SIG-M5 (cell line): ENCODE measurements around the gene MRPS23.

Experiments
- DNase-seq: peaks from one replicate; lab custom pipeline; 2025; lab: John Stamatoyannopoulos, UW

Gene MRPS23

DNA sequence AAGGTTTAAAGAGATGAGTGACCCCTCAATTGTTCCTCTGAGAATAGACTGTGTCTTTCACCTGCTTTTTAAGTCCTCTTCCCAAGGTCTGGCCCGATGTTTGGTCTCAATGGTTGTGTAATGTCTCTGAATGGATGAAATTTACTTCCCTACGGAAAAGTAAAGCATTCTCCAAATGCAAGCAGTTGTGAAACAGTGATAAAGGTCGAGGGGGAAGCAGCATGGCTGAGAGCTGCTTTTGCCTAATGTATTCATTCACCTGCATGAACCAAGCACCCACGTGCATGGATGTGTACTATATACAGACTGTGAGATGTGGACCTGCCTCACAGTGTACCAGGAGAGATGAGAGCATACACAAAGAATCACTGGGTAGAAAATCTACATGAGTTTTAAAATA lies 11.4 kb downstream of the MRPS23 start:
- DNase-seq: no peak

GRCh38 chr17:57835333-57835900 lies 14.4 kb downstream of the MRPS23 start:
- no peak for DNase-seq

DNA sequence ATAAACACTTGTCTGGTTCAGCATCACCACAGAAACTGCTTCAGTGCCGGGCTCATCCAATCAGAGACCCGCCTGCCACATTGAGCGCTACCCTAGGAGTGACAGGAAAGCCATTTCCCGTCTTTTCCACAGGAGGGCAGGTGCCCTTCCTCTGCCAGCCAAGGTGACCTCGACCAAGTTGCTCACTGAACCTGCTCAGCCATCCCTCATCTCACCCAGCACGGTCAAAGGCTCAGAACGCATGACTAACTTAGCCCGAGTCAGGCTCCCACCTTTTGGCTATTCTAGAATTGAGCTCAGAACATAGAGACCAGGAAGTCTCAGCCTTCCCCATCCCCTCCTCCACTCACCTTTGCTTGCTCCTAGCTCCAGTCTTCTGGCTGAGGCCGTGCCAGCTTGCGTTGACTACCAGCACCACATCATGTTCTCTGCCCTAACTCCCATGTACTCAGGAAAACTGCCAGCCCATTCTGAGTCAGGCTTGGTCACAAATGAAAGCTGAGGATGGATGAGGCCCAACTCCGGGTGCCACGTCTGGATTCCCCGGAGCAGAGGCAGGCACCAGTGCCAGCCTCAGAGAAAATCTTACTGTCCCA lies 15.6 kb downstream of the MRPS23 start:
- no peak for DNase-seq

- peak; percentile 75 for DNase-seq
Measured at GRCh38 chr17:57833179-57833939, 16.5 kb downstream of the MRPS23 start.

DNA sequence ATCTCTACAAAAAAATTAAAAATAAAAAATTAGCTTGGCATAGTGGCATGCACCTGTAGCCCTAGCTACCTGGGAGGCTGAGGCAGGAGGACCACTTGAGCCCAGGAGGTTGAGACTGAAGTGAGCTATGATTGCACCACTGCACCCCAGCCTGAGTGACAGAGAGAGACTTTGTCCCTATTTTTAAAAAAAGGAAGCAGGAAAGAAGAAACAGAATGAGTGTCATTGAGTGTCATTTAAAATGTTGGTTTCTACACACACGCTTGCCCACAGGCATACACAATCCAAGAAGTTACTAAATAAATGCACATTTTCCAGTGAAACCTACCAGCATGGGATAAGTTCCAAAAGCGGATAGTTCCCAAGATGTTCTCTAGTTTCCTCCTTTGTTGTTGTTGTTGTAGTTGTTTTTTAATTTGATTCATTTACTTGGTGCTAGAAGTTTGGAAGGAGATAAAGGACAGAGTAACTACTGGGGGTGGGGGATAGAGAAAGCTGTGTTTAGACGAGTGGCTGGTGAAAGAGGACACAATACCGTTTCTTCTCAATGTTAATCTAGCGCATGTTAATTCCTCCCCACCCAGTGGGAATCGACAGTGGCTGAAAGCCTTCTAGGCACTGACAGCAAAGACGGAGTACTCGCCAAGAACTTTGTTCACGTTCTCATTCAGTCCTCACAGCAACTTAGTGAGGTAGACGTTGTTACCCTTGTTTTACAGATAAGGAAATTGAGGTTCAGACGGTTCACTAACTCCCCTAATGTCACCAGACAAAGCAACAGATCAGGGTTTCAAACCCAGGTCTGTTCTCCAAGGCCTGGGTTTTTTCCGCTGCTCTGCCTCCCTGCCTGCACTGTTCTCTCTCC lies 17.3 kb downstream of the MRPS23 start:
- peak; percentile 49 for DNase-seq

- DNase-seq: no peak
Measured at GRCh38 chr17:57830880-57831279, 19.0 kb downstream of the MRPS23 start.

- no peak for DNase-seq
Measured at GRCh38 chr17:57823469-57824401, 26.1 kb downstream of the MRPS23 start.

GRCh38 chr17:57819867-57820266 lies 30.0 kb downstream of the MRPS23 start:
- no peak for DNase-seq

GRCh38 chr17:57819285-57819684 lies 30.6 kb downstream of the MRPS23 start:
- DNase-seq: no peak

GRCh38 chr17:57818066-57818465 lies 31.8 kb downstream of the MRPS23 start:
- DNase-seq: no peak

DNA sequence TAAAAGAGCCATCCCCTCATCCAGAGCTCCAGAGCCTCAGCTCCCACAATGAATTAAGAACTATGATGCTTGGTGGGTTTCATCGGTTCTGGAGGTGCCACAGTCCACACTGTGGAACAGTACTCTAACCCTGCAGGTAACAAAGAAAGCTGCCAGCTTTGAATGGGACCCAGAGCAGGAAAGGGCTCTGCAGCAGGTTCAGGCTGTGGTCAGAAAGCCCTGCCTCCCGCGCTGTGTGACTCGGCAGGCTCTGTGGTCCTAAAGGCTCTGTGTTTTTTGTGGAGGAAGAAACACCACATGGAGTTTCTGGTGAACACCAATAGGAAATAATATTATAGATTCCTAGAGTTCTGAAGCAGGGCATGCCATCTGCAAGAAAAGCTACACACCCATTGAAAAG lies 32.5 kb downstream of the MRPS23 start:
- no peak for DNase-seq

- DNase-seq: no peak
Measured at GRCh38 chr17:57814421-57814820, 35.4 kb downstream of the MRPS23 start.

DNA sequence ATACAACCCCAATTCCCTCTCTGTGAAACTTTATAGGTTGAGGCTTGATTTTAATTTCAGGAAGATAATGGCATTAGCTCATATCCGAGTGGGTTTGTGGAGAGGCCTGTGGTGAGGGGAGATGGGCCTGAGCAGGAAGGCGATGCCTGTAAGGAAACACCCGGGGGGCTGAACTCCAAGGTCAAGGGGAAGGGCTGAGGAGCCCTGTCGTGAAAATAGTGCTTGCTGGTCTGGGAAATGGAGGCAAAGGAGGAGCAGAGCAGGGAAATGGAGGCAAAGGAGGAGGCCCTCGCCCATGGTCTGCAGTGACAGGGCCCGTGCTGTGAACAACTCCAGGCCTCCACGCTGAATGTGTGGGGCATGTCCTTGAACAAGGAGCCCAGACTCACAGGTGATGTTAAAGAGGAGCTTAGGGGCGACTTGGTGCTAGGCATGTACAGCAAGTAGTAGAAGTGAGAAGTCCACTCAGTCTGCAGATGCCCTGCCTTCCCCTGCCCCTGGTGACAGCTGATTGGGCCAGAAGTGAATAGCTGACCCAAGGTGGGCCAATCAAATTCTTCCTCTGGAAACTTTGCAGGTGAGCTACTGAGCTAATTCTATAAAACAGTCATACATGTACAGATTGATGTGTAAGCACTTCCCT lies 38.1 kb downstream of the MRPS23 start:
- DNase-seq: no peak

GRCh38 chr17:57810721-57811637 lies 38.9 kb downstream of the MRPS23 start:
- DNase-seq: no peak

DNA sequence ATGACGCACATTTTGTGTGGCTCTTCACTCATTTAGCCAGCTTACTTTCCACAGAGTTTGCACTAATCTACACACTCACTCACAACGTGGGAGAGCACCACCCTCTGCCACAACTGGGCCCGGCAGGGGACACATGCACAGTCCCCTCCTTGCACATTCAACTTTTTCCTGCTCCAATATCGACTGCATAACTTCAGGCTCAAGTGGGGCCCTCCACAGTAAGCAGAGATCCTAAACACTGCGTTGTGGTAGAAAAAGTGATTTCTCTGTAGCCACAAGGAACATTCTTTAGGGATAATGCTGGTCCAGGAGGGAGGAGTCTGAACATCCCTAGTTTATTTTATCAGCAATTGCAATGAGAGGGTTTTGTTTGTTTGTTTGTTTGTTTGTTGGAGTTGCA lies 40.0 kb downstream of the MRPS23 start:
- no peak for DNase-seq

- no peak for DNase-seq
Measured at GRCh38 chr17:57808882-57809281, 41.0 kb downstream of the MRPS23 start.

DNA sequence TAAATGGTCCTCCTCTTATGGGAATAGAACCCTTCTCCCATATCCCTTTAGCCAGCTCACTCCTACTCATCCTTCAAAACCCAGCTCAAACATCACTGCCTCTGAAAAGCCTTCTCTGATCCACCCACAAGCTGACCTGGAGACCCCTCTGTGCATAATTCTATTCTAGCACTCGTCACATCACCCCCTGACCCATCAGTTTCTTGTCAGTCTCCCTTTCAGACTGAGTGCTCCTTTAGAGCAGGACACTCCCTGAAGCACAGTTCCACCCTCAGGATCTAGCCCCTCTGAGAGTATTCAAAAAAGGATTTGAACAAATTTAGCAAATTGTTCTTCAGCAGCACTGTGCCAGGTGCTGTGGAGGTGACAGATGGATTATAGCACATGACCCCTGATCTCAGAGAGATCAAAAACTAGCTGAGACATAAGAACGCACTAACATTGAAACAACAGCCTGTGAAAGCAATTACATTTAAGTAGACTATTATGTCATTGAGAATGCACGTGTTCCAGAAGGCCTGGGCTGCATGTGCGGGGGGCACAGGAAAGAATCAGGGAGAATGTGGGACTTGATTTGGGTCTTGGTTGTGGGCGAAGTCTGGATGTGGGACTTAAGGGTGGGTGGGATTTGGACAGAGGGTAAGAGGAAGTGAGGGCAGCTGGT lies 43.5 kb downstream of the MRPS23 start:
- DNase-seq: no peak

DNA sequence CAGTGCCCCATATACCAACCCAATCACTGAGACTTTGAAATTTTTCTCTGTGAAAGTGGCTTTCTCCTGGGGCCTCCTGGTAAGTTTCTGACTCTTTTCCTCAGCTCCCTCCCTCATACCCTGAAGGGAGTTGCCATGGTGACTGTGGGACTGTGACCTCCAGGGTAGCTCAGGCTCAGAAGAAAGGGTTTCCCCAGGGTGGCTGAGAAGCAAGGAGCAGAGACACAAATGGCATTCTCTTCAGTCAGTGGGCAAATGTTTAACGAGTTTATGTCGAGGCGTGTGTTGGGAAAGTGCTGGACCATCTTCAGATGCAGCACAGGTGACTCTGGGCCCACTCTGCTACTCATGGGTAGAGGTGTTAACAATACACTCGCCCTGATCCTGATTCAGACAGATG lies 46.8 kb downstream of the MRPS23 start:
- DNase-seq: no peak

DNA sequence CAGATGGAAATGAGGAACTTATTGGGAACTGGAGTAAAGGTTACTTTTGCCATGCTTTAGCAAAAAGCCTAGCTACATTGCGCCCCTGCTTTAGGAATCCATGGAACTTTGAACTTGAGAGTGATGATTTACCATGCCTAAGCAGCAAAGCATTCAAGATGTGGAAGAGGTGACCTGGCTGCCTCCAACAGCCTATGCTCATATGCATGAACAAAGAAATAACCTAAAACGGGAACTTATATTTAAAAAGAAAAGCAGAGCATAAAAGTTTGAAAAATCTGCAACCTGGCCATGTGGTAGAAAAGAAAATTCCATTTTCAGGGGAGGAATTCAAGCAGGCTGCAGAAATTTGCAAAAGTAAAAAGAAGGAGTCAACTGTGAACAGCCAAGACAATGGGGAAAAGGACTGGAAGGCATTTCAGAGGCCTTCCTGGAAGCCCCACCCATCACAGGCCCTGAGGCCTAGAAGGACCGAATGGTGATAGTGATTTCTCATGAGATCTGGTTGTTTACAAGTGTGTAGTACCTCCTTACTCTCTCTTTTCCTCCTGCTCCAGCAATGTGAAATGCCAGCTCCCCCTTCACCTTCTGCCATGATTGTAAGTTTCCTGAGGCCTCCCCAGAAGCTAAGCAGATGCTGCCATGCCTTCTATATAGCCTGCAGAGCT lies 48.7 kb downstream of the MRPS23 start:
- no peak for DNase-seq
